Vein endothelial cell (primary cell): ENCODE measurements around the gene AP1G1. TPM values are rescaled to one million over a fixed set of nuclear protein-coding genes. Genes with fewer than 3 reads are reported as not detected.

Source experiments
- small RNA-seq: library from RNA; depleted of rRNA; stranded (forward); fragments of <200 nt; gene quantifications from one replicate; pipeline ENCODE3, GENCODE V24; 2012
- total RNA-seq: library from RNA; depleted of rRNA; stranded (reverse); fragments of >200 nt; gene quantifications from 2 replicates; pipeline ENCODE4 v1.2.3, GENCODE V29; 2012

The AP1G1 gene
- 102 and 108 TPM in 2 replicates for total RNA-seq

GRCh38 chr16:71808593-71809459 is at the start of gene AP1G1:
Gene AP1G1 (minus strand): TSS chr16:71808834. CDS start chr16:71789479, 19,355 bp downstream.

GRCh38 chr16:71845639-71846430 is 37.2 kb upstream of the AP1G1 start, which contains the start of gene ATXN1L:
Gene ATXN1L (plus strand): TSS chr16:71845976. CDS start chr16:71849741, 3,765 bp downstream.

GRCh38 chr16:71724320-71724751 is 84.3 kb downstream of the AP1G1 start, which contains the start of gene PHLPP2:
Gene PHLPP2 (minus strand): TSS chr16:71724701. CDS start chr16:71714795, 9,906 bp downstream.

Small RNA genes lying within 50 kb of the gene (small RNA-seq; reads per million reads assigned to genes)
- gene AC010653.3 (not detected), gene SNORA70D (not detected), gene SNORD71 (954 reads per million, percentile 100 among the genes with 10 or more reads in this experiment)

Other genes with a start within 250 kb of the AP1G1 start
- gene TAT, start 231.7 kb downstream of the AP1G1 start, total RNA-seq: not detected in 2 replicates
- gene MARVELD3, start 182.7 kb downstream of the AP1G1 start, total RNA-seq: under 0.01 TPM in 1 of 2 replicates, not detected in the other
- 6.9 and 8.3 TPM in 2 replicates for gene PHLPP2, start 84.1 kb downstream of the AP1G1 start, total RNA-seq
- 26.5 and 26.8 TPM in 2 replicates for gene ATXN1L, start 37.1 kb upstream of the AP1G1 start, total RNA-seq
- 7.8 and 8.1 TPM in 2 replicates for gene ZNF821, start 75.3 kb upstream of the AP1G1 start, total RNA-seq
- 243 and 260 TPM in 2 replicates for gene IST1, start 86.7 kb upstream of the AP1G1 start, total RNA-seq
- not detected in 2 replicates for gene PKD1L3, start 191.6 kb upstream of the AP1G1 start, total RNA-seq
- gene DHODH, start 199.9 kb upstream of the AP1G1 start, total RNA-seq: 4.1 and 4.9 TPM in 2 replicates
- gene HP, start 245.7 kb upstream of the AP1G1 start, total RNA-seq: not detected in 2 replicates